Ishikawa (cell line): Measurements from ENCODE around the gene PRCC.

Experiments
- MAX ChIP-seq: IDR thresholded peaks from 2 replicates; pipeline ENCODE4 v1.6.1; 2012
- RAD21 ChIP-seq: IDR thresholded peaks from 2 replicates; pipeline ENCODE4 v1.6.1; 2012; ENCODE audit warnings: low read depth

- TF ChIP-seq RAD21 = no peak
- TF ChIP-seq MAX = no peak
These were observed 27.0 kb upstream of the PRCC start for GRCh38 chr1:156740237-156740740.
